SK-N-SH treated with all-trans-retinoic acid at 6 μM for 48 hours (cell line): ENCODE results near the gene PSG4.
"Not testable (repeated sequence)": the region's sequence is repeated elsewhere in the genome, so short reads cannot be mapped to it uniquely, and the experiment has no call there.

Experiments
- CREB5 ChIP-seq: fragments of 250-450 bp; sonication (Bioruptor Pico); IDR thresholded peaks from 2 replicates; pipeline ENCODE4 v1.5.1; 2020; ENCODE audit warnings: low read depth, mild to moderate bottlenecking, moderate library complexity
- ESRRG ChIP-seq: fragments of 250-450 bp; sonication (Bioruptor Pico); IDR thresholded peaks from 2 replicates; pipeline ENCODE4 v1.6.1; 2021; ENCODE audit warnings: mild to moderate bottlenecking
- GLIS3 ChIP-seq: fragments of 250-450 bp; sonication (Bioruptor Pico); IDR thresholded peaks from 2 replicates; pipeline ENCODE4 v1.5.0; 2020; ENCODE audit warnings: mild to moderate bottlenecking, moderate library complexity
- OSR1 ChIP-seq: fragments of 250-450 bp; sonication (Bioruptor Pico); IDR thresholded peaks from 2 replicates; pipeline ENCODE4 v1.8.0; 2022; ENCODE audit warnings: moderate library complexity, mild to moderate bottlenecking, inconsistent platforms
- PATZ1 ChIP-seq: fragments of 250-450 bp; sonication (Bioruptor Pico); IDR thresholded peaks from 2 replicates; pipeline ENCODE4 v1.8.0; 2020; ENCODE audit warnings: mild to moderate bottlenecking, moderate library complexity, borderline replicate concordance
- POU6F1 ChIP-seq: fragments of 250-450 bp; sonication (Bioruptor Pico); IDR thresholded peaks from 2 replicates; pipeline ENCODE4 v1.8.0; 2021; ENCODE audit warnings: low read depth, mild to moderate bottlenecking, moderate library complexity, borderline replicate concordance
- RARB ChIP-seq: fragments of 250-450 bp; sonication (Bioruptor Pico); IDR thresholded peaks from 2 replicates; pipeline ENCODE4 v1.8.0; 2021; ENCODE audit warnings: mild to moderate bottlenecking, moderate library complexity
- SNAI2 ChIP-seq: fragments of 250-450 bp; sonication (Bioruptor Pico); IDR thresholded peaks from 2 replicates; pipeline ENCODE4 v1.5.0; 2020; ENCODE audit warnings: mild to moderate bottlenecking, moderate library complexity
- TOX ChIP-seq: fragments of 250-450 bp; sonication (Bioruptor Pico); IDR thresholded peaks from 2 replicates; pipeline ENCODE4 v1.8.0; 2021; ENCODE audit warnings: mild to moderate bottlenecking, moderate library complexity, borderline replicate concordance
- TSHZ2 ChIP-seq: fragments of 250-450 bp; sonication (Bioruptor Pico); IDR thresholded peaks from 2 replicates; pipeline ENCODE4 v1.5.0; 2020; ENCODE audit warnings: mild to moderate bottlenecking, moderate library complexity
- ZFP30 ChIP-seq: fragments of 450-650 bp; formaldehyde crosslinking; IDR thresholded peaks from 2 replicates; pipeline ENCODE4 v1.5.0; 2022; ENCODE audit warnings: mild to moderate bottlenecking, moderate library complexity
- ZNF565 ChIP-seq: fragments of 450-650 bp; formaldehyde crosslinking; conservative IDR thresholded peaks from 2 replicates; pipeline ENCODE4 v1.5.0; 2020; ENCODE audit warnings: low read depth, mild to moderate bottlenecking, moderate library complexity
- ZNF70 ChIP-seq: fragments of 450-650 bp; formaldehyde crosslinking; IDR thresholded peaks from 2 replicates; pipeline ENCODE4 v1.5.0; 2020; ENCODE audit warnings: mild to moderate bottlenecking, moderate library complexity

- TF ChIP-seq PATZ1 (CRISPR knock-in tag); OSR1; ZNF565 (CRISPR knock-in tag); ZFP30 (CRISPR knock-in tag); GLIS3 (CRISPR knock-in tag); TOX (CRISPR knock-in tag); ZNF70; ESRRG; POU6F1 (CRISPR knock-in tag); RARB (CRISPR knock-in tag); TSHZ2 (CRISPR knock-in tag): not testable (repeated sequence)
- TF ChIP-seq CREB5 (CRISPR knock-in tag) = peak; percentile 63; the same call in 1 of the 2 replicates
- TF ChIP-seq SNAI2 (CRISPR knock-in tag) = peak; percentile 25; the same call in 1 of the 2 replicates
These were observed 4.1 kb downstream of the PSG4 start for GRCh38 chr19:43201337-43201801.
